NCI-H1694 (cell line): Measurements from ENCODE around the gene APAF1.

Experiments used
- DNase-seq: peaks from one replicate; lab custom pipeline; 2025; lab: John Stamatoyannopoulos, UW

The APAF1 gene

GRCh38 chr12:98660521-98660920 is 15.4 kb downstream of the APAF1 start:
- DNase-seq = no peak

DNA sequence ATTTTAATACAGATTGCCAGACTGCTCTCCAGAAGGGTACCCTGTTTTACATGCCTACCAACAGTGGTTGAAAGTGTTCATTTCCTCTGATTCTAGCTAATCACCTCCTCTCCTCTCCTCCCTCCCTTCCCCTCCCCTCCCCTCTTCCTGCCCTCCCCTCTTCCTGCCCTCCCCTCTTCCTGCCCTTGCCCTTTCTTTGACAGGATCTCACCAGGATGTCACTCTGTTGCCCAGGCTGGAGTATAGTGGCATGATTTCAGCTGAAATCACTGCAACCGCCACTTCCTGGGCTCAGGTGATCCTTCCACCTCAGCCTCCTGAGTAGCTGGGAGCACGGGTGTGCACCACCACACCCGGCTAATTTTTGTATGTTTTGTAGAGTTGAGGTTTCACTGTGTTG is 24.7 kb downstream of the APAF1 start:
- no peak for DNase-seq

- no peak for DNase-seq
These were observed 26.4 kb downstream of the APAF1 start for GRCh38 chr12:98671459-98671858.

DNA sequence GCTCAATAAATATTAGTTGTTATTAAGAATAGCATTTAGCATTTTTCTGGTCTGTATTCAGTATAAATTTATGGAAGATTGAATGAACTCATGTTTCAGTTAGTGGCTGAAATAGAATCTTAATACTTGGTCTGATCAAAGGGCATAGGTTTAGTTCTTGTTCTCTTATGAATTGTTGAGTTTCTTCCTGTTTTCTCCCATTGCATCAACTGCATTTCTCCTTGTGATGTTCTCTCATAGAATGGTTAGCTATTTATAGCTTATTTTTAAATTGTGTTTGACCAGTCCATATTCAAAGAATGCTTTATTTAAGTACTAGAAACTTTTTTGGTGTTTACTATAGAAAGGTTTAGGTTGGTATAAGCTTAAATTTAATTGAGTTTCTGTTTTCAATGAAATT is 29.8 kb downstream of the APAF1 start:
- DNase-seq = no peak

- DNase-seq = no peak
These were observed 33.3 kb downstream of the APAF1 start for GRCh38 chr12:98678236-98678945.

DNA sequence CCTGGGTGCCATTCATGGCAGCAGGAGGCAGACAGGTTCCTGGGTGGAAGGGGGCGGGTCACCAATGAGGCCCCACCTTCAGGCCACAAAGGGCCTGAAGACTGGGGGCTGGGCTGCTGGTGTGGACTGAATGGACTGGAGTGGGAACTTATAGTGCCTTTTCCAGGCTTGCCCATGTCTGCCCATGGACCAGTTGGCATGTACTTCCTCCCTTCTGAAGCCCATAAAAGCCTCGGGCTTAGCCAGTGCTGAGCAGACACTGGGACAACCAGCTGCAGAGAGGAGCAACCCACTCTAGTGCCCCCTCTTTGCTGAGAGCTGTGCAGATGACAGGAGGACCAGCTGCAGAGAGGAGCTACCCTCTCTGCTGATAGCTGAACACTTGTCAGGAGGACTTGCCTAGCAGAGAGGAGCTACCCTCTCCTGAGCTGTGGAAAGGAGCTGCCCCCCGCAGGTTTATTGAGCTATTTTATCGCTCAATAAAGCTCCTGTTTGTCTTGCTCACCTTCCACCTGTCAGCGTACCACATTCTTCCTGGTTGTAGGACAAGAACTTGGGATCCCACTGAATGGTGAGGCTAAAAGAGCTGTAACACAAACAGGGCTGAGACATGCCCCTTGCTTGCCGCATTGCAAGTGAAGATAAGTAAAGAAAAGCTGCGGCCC is 34.0 kb downstream of the APAF1 start:
- DNase-seq = no peak

GRCh38 chr12:98679611-98680005 is 34.5 kb downstream of the APAF1 start:
- DNase-seq = no peak

DNA sequence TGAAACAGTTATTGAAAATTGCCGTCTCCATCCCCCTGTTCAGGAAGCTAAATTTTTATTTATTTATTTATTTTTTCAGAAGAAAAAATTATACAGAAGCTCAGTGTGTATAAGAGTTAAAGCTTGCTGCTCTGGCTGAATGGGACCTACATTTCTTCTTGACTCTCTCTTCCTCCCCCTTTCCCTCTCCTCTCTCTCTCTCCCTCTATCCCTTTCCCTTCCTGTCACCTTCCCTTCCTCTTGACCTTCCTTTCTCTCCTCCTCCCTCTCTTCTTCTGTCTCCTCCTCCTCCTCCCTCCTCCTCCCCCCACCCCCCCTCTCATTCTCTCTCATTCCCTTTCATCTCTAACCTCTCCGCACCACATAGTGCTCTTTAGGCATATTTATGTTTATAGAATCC is 39.1 kb downstream of the APAF1 start:
- DNase-seq = no peak

GRCh38 chr12:98686603-98687002 is 41.5 kb downstream of the APAF1 start:
- DNase-seq = no peak

DNA sequence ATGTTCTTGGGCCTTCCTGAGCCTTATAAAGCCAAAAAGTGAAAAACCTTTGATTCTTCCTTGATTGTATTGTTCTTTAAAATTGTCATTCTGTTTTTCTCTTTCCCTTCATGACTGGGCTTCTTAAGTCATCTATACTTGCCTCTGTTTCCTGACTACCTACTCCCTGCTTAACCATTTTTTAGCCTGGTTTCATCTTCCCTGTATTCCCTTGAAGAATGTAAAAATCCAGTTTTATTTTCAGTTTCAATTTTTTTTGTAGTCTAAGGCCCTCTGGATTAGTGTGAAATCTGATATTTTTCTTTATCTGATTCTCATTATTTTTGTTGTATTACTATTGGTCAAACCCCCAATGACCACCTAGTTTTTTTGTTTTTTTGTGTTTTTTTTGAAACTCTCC is 46.3 kb downstream of the APAF1 start:
- no peak for DNase-seq

- DNase-seq = no peak
These were observed 51.1 kb downstream of the APAF1 start for GRCh38 chr12:98696036-98696646.

GRCh38 chr12:98697209-98697608 is 52.1 kb downstream of the APAF1 start:
- DNase-seq = no peak

DNA sequence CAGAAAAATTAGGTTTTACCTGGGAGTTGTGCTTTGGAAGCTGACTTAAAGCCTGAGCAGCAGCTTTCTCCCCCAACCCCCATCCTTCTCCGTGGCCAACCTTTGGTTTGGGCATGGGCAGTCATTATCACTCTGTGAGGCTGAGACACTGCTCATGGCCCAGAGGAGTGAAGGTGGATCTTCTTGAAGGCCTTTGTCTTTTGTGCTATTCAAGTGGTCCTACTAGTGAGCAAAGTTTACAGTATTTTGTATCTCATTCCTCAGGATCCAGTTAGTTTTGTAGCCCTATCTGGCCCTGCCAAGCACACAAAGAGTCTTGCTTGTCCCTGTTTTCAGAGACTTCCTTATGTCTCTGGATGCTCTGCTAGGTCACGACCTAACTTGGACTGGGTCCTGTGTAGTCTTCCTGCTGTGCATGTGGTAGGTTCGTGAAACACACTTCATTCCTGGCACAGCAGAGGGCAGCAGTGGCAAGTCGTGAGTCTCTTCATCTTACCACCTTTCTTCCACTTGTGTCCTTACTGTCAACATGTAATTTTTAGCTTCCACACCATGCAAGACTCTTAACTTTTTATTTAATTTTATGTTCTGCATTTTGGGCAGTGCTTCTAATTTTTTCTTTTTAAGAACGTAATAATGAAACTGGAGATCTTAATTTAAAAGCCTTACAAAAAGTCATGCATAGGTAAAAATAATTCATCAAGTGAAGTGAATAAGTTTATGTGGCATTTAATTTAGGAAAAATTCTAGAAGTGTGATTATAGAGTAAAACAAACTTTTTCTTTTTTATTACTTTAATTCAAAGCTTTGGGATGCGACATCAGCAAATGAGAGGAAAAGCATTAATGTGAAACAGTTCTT is 53.7 kb downstream of the APAF1 start:
- peak; percentile 2 for DNase-seq

- no peak for DNase-seq
These were observed 54.5 kb downstream of the APAF1 start for GRCh38 chr12:98699586-98699985.

- DNase-seq = no peak
These were observed 56.1 kb downstream of the APAF1 start for GRCh38 chr12:98701166-98701565.

- DNase-seq = no peak
These were observed 63.9 kb downstream of the APAF1 start for GRCh38 chr12:98709022-98709421.

GRCh38 chr12:98714426-98714825 is 69.3 kb downstream of the APAF1 start:
- no peak for DNase-seq

DNA sequence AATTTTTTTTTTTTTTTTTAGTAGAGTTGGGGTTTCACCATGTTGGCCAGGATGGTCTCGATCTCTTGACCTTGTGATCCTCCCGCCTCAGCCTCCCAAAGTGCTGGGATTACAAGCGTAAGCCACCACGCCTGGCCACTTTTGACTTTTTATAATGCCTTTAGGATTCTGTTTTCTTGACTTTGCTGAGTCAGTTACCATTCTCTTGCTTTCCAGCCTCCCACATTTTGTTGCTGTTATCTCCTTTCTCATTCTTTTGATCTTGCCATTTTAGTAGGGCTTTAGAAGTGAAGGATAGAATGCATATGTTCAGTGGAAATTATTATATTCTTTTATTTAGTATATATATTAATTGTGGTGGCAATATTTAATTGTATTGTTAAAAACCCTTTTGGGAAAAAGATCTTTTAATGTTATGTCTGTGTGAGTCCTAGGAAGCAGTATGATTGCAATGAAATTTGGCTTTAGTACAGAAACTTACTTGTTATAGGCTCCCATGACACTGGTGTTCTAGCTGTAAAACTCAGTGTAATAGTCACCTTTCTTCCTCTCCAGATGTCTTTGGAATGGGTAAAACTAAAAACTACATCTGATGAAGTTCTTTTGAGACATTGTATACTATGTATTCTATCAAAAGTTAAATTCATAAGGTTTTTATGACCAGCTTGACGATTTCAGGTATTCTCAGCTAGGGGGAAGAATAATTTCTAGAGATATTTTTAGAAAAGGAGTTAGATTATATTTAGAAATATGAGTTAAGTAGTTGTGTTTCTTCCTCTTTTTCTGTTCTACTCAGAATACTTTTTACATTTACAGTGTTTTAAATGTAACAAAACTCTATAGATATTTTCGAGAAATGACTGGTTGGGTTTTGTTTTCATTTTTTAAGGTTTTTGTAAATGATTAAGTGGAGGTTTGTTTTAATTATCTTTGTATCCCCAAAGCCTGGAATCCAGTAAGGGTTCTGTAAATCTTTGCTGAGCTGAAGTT is 74.7 kb downstream of the APAF1 start:
- DNase-seq = no peak

GRCh38 chr12:98721204-98721702 is 76.2 kb downstream of the APAF1 start:
- no peak for DNase-seq

GRCh38 chr12:98724384-98725155 is 79.5 kb downstream of the APAF1 start:
- no peak for DNase-seq
